RWPE2 (cell line): ENCODE measurements around the gene NPLOC4.
A peak's percentile ranks its signal among the peaks of the same experiment; 100 is the strongest.

ENCODE experiments used
- ATAC-seq: fragments of 200-7000 bp; cut with Tn5 transposase; 3 replicates; pipeline ENCODE4 v1.9.1; 2021; ENCODE audit warnings: low read depth
- DNase-seq: peaks from one replicate; pipeline ENCODE4 v3.0.0-alpha.2; 2020; ENCODE audit warnings: low spot score
- H3K27ac ChIP-seq: fragments of 450-650 bp; 2 replicates; pipeline ENCODE4 v1.5.1; 2017; ENCODE audit warnings: mild to moderate bottlenecking; ENCODE audit not compliant: poor library complexity, severe bottlenecking
- H3K27me3 ChIP-seq: fragments of 250-450 bp; sonication (Bioruptor Pico); 2 replicates; pipeline ENCODE4 v1.5.1; 2021; ENCODE audit warnings: mild to moderate bottlenecking, moderate library complexity; ENCODE audit not compliant: insufficient read depth, poor library complexity, severe bottlenecking
- H3K36me3 ChIP-seq: fragments of 250-450 bp; sonication (Bioruptor Pico); 2 replicates; pipeline ENCODE4 v1.5.1; 2020; ENCODE audit warnings: low read depth, mild to moderate bottlenecking, moderate library complexity
- H3K4me1 ChIP-seq: fragments of 250-450 bp; sonication (Bioruptor Pico); 2 replicates; pipeline ENCODE4 v1.5.1; 2021; ENCODE audit warnings: mild to moderate bottlenecking, moderate library complexity; ENCODE audit not compliant: insufficient read depth, poor library complexity, severe bottlenecking
- H3K4me3 ChIP-seq: fragments of 250-450 bp; sonication (Bioruptor Pico); 2 replicates; pipeline ENCODE4 v1.5.1; 2021; ENCODE audit warnings: mild to moderate bottlenecking, moderate library complexity; ENCODE audit not compliant: severe bottlenecking
- H3K9me3 ChIP-seq: fragments of 250-450 bp; sonication (Bioruptor Pico); 2 replicates; pipeline ENCODE4 v1.5.1; 2021; ENCODE audit warnings: mild to moderate bottlenecking, moderate library complexity; ENCODE audit not compliant: severe bottlenecking
- TF ChIP-seq, protein P1 (sequence below): fragments of 450-650 bp; IDR thresholded peaks from one replicate; pipeline ENCODE4 v1.5.1; 2017; ENCODE audit warnings: mild to moderate bottlenecking, moderate library complexity; ENCODE audit not compliant: poor library complexity, severe bottlenecking

NPLOC4 gene

DNA sequence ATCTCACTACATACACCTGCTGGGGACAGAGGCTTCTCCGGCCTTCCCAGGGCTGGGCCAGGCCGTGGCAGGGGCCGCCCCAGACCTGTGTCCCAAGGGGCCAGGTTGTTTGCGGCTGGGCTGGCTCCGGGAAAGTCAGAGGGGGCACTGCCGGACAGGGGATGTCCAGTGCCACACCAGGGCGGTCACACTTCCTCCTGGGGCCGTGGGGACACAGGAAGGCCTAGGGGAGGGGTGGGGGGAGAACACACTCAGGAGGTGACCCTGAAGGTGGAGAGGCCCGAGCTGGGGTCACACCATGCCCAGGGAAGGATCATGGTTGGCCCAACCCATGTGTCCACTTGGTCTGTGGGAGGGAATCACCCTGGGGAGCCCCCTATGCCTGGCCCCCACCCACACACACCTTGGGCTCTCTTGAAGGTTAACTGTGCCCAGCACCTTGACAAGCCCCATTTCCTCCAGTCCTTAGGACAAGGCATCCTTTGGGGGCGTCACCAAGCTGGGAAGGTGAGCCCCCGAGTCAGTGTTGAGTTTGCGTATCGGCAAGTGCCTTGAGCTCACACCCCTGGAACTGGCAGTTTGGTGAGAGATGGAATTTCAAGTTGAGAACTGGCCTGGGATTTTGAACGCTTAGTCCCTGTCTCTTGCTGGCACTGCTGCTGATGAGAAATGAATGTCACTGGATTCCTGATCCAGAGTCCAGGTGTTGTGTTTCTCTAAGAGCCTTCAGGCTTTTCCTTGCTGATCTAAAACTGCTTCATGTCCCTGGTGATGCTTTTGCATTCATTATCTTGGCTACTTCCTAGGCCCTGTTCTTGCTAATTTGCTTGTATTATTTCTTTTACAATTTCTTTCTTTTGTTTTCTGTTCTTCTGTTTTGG, 116.7 kb downstream of the NPLOC4 start:
- ATAC-seq (no peak), DNase-seq (peak; percentile 73)
- TF ChIP-seq, protein P1, sequence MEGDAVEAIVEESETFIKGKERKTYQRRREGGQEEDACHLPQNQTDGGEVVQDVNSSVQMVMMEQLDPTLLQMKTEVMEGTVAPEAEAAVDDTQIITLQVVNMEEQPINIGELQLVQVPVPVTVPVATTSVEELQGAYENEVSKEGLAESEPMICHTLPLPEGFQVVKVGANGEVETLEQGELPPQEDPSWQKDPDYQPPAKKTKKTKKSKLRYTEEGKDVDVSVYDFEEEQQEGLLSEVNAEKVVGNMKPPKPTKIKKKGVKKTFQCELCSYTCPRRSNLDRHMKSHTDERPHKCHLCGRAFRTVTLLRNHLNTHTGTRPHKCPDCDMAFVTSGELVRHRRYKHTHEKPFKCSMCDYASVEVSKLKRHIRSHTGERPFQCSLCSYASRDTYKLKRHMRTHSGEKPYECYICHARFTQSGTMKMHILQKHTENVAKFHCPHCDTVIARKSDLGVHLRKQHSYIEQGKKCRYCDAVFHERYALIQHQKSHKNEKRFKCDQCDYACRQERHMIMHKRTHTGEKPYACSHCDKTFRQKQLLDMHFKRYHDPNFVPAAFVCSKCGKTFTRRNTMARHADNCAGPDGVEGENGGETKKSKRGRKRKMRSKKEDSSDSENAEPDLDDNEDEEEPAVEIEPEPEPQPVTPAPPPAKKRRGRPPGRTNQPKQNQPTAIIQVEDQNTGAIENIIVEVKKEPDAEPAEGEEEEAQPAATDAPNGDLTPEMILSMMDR = no peak
- peaks cover 5% of the 10 kb centered on the region for H3K4me1 ChIP-seq
- no peak overlapping the region for H3K27ac ChIP-seq
- no peaks in the 10 kb centered on the region for H3K9me3 ChIP-seq
- H3K4me3 ChIP-seq = no peak overlapping the region
- no peaks in the 10 kb centered on the region for H3K36me3 ChIP-seq
- H3K27me3 ChIP-seq = no peaks in the 10 kb centered on the region

DNA sequence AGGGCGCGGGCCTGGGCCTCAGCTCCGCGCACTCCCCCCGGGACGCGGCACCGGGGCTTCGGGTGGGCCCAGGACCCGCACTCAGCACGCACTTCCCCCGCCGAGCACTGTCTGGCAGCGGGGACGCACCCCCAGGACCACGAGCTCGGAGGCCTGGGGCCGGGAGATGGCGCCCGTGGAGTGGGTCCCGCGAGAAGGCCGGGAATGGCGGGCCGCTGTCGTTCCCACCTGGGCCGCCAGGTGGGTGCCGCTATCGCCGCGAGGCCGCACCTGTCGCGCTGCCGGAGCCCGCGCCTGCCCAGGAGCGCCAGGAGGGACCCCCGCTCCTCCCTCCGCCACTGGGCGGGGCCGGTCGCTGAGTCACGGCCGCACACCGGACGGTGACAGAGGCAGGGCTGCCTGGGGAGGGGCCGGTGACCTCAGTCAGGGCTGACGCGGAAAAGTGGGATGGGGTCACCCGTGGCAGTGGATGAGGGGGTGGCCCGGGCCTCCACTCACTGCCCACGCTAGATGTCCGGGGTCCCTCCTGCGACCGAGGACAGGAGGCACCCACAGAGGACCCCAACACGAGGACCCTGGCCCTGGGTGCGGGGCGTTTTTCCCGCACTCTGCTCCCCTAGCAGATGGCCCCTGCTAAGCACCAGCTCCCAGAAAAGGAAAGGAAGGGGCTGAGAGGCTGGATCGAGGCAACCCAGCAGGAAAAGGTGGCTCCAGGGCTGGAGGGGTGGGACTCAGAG, 117.5 kb downstream of the NPLOC4 start:
- Histone ChIP-seq H3K27ac (peak overlapping the region; percentile 16), H3K4me3 (peak overlapping the region; percentile 38)

GRCh38 chr17:81518785-81519283, 118.1 kb downstream of the NPLOC4 start:
- Histone ChIP-seq H3K4me1 (peaks cover 5% of the 10 kb centered on the region), H3K4me3 (peak overlapping the region; percentile 38), H3K9me3 (no peaks in the 10 kb centered on the region), H3K27me3 (no peaks in the 10 kb centered on the region), H3K27ac (peak overlapping the region; percentile 16), H3K36me3 (no peaks in the 10 kb centered on the region)
- peak; percentile 46 for ATAC-seq
- TF ChIP-seq, protein P1 = no peak
- DNase-seq = peak; percentile 74

More for the DNA sequence above, 117.5 kb downstream of the NPLOC4 start:
- Histone ChIP-seq H3K36me3 (no peaks in the 10 kb centered on the region), H3K4me1 (peaks cover 5% of the 10 kb centered on the region), H3K27me3 (no peaks in the 10 kb centered on the region), H3K9me3 (no peaks in the 10 kb centered on the region)
- DNase-seq = peak; percentile 73
- ATAC-seq = peak; percentile 50
- TF ChIP-seq, protein P1 = peak; percentile 86

DNA sequence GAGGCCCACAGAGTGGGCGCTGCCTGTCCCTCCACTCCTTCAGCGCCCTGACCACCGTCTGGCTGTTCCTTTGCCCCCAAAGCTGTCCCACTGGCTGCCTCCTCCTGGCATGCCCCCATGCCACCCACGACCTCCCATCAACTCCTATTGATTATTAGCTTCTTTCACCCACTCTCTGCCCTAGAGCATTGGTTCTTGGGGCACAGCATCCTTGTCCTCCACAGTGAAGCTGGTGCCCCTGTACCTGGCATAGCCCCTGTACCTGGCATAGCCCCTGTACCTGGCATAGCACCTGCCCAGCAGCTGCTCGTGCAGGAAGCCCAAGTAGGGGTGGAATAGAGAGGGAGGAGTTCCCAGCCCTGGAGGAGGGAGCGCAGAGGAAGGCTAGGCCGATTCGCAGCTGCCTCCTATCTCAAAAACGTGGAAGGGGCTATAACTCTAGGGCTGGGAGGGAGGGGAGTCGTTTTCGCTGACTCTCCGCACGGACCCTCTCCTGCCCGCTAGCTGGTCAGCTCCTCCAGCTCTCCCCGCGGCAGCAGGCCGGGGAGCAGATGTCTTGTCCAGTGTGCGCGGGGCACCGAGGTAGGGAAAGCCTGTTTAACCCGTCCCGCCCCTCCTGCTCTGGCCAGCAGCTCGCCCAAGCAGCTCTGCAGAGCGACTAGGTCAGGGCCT, 118.7 kb downstream of the NPLOC4 start:
- H3K27ac ChIP-seq = peak overlapping the region; percentile 16
- peak overlapping the region; percentile 38 for H3K4me3 ChIP-seq
- DNase-seq (peak; percentile 72), ATAC-seq (peak; percentile 0; the same call in 1 of the 3 replicates)
- H3K36me3 ChIP-seq = no peaks in the 10 kb centered on the region
- TF ChIP-seq, protein P1 = no peak
- H3K9me3 ChIP-seq = no peaks in the 10 kb centered on the region
- H3K27me3 ChIP-seq = no peaks in the 10 kb centered on the region
- H3K4me1 ChIP-seq = peaks cover 5% of the 10 kb centered on the region
